Endodermal cell (in vitro differentiated cells): Measurements from ENCODE around the gene ARPP21. TPM values are rescaled to one million over a fixed set of nuclear protein-coding genes. Genes with fewer than 3 reads are reported as not detected.

Experiments used
- DNase-seq: peaks from one replicate; pipeline ENCODE4 v3.0.0-alpha.2; 2017
- H3K27ac ChIP-seq: 2 replicates; pipeline ENCODE4 v1.5.1; 2013; ENCODE audit warnings: mild to moderate bottlenecking, low read depth, low read length, moderate library complexity
- H3K27me3 ChIP-seq: 2 replicates; pipeline ENCODE4 v1.6.1; 2013; ENCODE audit warnings: mild to moderate bottlenecking, low read length, moderate library complexity; ENCODE audit not compliant: insufficient read depth, control insufficient read depth, poor library complexity, severe bottlenecking
- H3K36me3 ChIP-seq: 2 replicates; pipeline ENCODE4 v1.7.0; 2013; ENCODE audit warnings: mild to moderate bottlenecking, low read length, moderate library complexity; ENCODE audit not compliant: control insufficient read depth, insufficient read depth
- H3K4me1 ChIP-seq: one replicate; pipeline ENCODE4 v1.7.0; 2013; ENCODE audit warnings: low read length; ENCODE audit not compliant: control insufficient read depth, insufficient read depth
- H3K4me3 ChIP-seq: 2 replicates; pipeline ENCODE4 v1.5.1; 2013; ENCODE audit warnings: mild to moderate bottlenecking, low read length, moderate library complexity
- H3K9ac ChIP-seq: 2 replicates; pipeline ENCODE4 v1.6.1; 2013; ENCODE audit warnings: mild to moderate bottlenecking, low read length, moderate library complexity; ENCODE audit not compliant: poor library complexity, severe bottlenecking; ENCODE audit errors: extremely low read depth
- H3K9me3 ChIP-seq: 2 replicates; pipeline ENCODE4 v1.6.1; 2013; ENCODE audit warnings: mild to moderate bottlenecking, low read length, moderate library complexity; ENCODE audit not compliant: control insufficient read depth
- H3K27ac Mint-ChIP-seq: 2 replicates; pipeline ENCODE4 v1.8.0; 2020; ENCODE audit warnings: mixed read lengths
- H3K27me3 Mint-ChIP-seq: 2 replicates; pipeline ENCODE4 v1.8.0; 2021; ENCODE audit warnings: mild to moderate bottlenecking, mixed read lengths; ENCODE audit not compliant: insufficient read depth
- H3K36me3 Mint-ChIP-seq: 2 replicates; pipeline ENCODE4 v1.8.0; 2020; ENCODE audit warnings: low read depth, mixed read lengths
- H3K4me1 Mint-ChIP-seq: 2 replicates; pipeline ENCODE4 v1.8.0; 2020; ENCODE audit warnings: mixed read lengths
- H3K4me3 Mint-ChIP-seq: 2 replicates; pipeline ENCODE4 v1.8.0; 2020; ENCODE audit warnings: mild to moderate bottlenecking, moderate library complexity, mixed read lengths
- H3K9me3 Mint-ChIP-seq: 2 replicates; pipeline ENCODE4 v1.8.0; 2020; ENCODE audit warnings: mild to moderate bottlenecking, mixed read lengths
- WGBS, 2 experiments: methylation state at CpG; one replicate each; pipeline versions ENCODE4 v1.1.5 to v1.1.7; 2013; ENCODE audit warnings: missing lambda C conversion rate in 2 of 2, mixed read lengths in 1 of 2; ENCODE audit not compliant: insufficient coverage in 1 of 2, insufficient read length in 1 of 2; 5-methylcytosine and 5-hydroxymethylcytosine counted together
- total RNA-seq, 2 donors: library from RNA; stranded (reverse); fragmentation: NEBNext Ultra II Directional in 1 of 2; extraction: Animal tissue kit (Norgen Biotek cat#: 25700) in 1 of 2; gene quantifications; 2 replicates in 1 of 2; 3 replicates in 1 of 2; pipeline ENCODE4 v1.2.1, GENCODE V29; 2021
- TF ChIP-seq, protein P1 (sequence below): fragments of 200-600 bp; sonication (generic); conservative IDR thresholded peaks from 2 replicates; pipeline ENCODE4 v1.5.0; 2021; ENCODE audit warnings: antibody characterized with exemption, mild to moderate bottlenecking

The ARPP21 gene
- total RNA-seq, 2 donors from 2014 or later, result not detected

DNA sequence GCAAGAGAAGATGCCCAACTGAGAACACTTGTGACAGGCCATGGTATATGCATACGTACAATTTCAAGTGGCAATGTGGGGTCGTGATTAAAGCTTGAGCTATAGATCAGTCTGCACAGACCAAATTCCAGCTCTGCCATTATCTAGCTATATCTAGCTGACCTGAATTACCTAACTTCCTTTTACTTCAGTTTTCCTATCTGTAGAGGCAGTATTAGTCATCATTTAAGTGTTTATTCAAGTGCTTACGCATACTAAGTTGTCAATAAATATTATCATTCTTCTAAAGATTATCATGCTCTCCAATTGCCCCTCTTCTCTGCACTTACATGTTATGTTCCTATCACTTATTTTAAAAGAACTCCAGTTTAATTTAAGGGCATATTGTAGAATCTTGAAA, 87.9 kb downstream of the ARPP21 start:
- no peak overlapping the region for H3K9ac ChIP-seq
- no peak overlapping the region for H3K27ac ChIP-seq
- H3K9me3 ChIP-seq, result no peaks in the 10 kb centered on the region
- H3K27me3 ChIP-seq, result peaks cover 29% of the 10 kb centered on the region
- Mint-ChIP-seq H3K27ac (no peak overlapping the region), H3K27me3 (peaks cover 92% of the 10 kb centered on the region), H3K4me1 (peaks cover 1% of the 10 kb centered on the region), H3K4me3 (no peak overlapping the region), H3K9me3 (no peaks in the 10 kb centered on the region), H3K36me3 (no peaks in the 10 kb centered on the region)
- H3K4me1 ChIP-seq, result no peaks in the 10 kb centered on the region
- TF ChIP-seq, protein P1, sequence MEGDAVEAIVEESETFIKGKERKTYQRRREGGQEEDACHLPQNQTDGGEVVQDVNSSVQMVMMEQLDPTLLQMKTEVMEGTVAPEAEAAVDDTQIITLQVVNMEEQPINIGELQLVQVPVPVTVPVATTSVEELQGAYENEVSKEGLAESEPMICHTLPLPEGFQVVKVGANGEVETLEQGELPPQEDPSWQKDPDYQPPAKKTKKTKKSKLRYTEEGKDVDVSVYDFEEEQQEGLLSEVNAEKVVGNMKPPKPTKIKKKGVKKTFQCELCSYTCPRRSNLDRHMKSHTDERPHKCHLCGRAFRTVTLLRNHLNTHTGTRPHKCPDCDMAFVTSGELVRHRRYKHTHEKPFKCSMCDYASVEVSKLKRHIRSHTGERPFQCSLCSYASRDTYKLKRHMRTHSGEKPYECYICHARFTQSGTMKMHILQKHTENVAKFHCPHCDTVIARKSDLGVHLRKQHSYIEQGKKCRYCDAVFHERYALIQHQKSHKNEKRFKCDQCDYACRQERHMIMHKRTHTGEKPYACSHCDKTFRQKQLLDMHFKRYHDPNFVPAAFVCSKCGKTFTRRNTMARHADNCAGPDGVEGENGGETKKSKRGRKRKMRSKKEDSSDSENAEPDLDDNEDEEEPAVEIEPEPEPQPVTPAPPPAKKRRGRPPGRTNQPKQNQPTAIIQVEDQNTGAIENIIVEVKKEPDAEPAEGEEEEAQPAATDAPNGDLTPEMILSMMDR, result no peak
- 93% methylated on average over 3 of the region's 3 CpGs; no CpG with 5 or more reads in 1 of the 2 experiments for WGBS, 2 experiments
- DNase-seq, result no peak
- no peak overlapping the region for H3K4me3 ChIP-seq
- no peaks in the 10 kb centered on the region for H3K36me3 ChIP-seq

DNA sequence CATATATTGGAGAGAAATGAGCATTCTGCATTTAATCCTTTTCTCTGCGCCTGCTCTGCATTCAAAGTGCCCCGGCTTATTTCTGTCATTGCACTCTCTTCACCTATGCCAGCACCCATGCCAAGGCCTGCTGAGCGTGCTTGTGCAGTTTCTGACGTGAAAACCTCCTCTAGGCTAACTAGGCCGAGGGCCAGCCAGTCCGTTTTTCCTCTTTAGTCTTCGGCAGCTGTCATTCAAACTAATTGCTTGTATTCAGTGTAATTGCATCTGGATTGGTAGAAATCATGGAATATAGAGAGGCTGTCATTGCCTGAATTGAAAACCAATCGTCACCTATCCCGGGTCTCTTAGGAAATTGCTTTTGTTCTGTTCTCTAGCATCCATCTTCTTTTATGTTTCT, 94.0 kb downstream of the ARPP21 start:
- H3K27ac Mint-ChIP-seq, result no peak overlapping the region
- H3K27ac ChIP-seq, result no peak overlapping the region
- no peaks in the 10 kb centered on the region for H3K9me3 Mint-ChIP-seq
- TF ChIP-seq, protein P1, result no peak
- no peak overlapping the region for H3K4me3 Mint-ChIP-seq
- peaks cover 28% of the 10 kb centered on the region for H3K27me3 ChIP-seq
- H3K4me1 Mint-ChIP-seq, result no peaks in the 10 kb centered on the region
- H3K4me1 ChIP-seq, result no peaks in the 10 kb centered on the region
- no peaks in the 10 kb centered on the region for H3K9me3 ChIP-seq
- H3K4me3 ChIP-seq, result no peak overlapping the region
- H3K27me3 Mint-ChIP-seq, result peaks cover 78% of the 10 kb centered on the region
- no peaks in the 10 kb centered on the region for H3K36me3 ChIP-seq
- DNase-seq, result no peak
- WGBS, 2 experiments, result 76 to 81% methylated on average over 8 to 9 of the region's 9 CpGs
- no peak overlapping the region for H3K9ac ChIP-seq
- H3K36me3 Mint-ChIP-seq, result no peaks in the 10 kb centered on the region

DNA sequence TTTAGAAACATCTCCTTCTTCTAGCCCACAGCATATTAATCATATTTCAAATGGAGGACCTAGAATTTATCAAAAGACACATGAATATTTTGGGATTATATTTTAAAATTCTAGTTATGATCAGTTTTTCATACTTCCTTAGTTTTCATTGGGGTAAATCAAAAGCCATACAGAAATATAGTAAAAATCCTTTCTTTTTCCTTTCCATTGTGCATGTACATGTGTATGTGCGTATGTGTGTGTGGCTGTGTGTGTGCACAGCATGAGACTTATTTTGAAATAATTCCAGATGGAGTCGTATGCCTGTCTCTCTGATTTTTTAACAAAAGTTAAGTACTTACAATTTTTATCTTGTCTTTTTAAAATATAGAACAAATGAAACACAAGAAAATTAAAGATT, 94.5 kb downstream of the ARPP21 start:
- Histone ChIP-seq H3K27me3 (peaks cover 25% of the 10 kb centered on the region), H3K4me1 (no peaks in the 10 kb centered on the region), H3K9ac (no peak overlapping the region), H3K36me3 (no peaks in the 10 kb centered on the region), H3K27ac (no peak overlapping the region), H3K4me3 (no peak overlapping the region), H3K9me3 (no peaks in the 10 kb centered on the region)
- Mint-ChIP-seq H3K27ac (no peak overlapping the region), H3K27me3 (peaks cover 75% of the 10 kb centered on the region), H3K4me3 (no peak overlapping the region), H3K4me1 (no peaks in the 10 kb centered on the region), H3K36me3 (no peaks in the 10 kb centered on the region), H3K9me3 (no peaks in the 10 kb centered on the region)
- DNase-seq, result no peak
- WGBS, 2 experiments, result 100% methylated on average over 2 of the region's 2 CpGs; no CpG with 5 or more reads in 1 of the 2 experiments
- TF ChIP-seq, protein P1, result no peak
